Measurements from ENCODE around the gene BRINP3. TPM values are rescaled to one million over a fixed set of nuclear protein-coding genes. Genes with fewer than 3 reads are reported as not detected.

Gene BRINP3
- total and polyA plus RNA-seq, 9 of the 15 experiments (the other 6 are each of a cell fraction or from before 2014, with no cell fraction given): 0.09 to 0.75 (median 0.19) TPM; not detected in 1

DNA sequence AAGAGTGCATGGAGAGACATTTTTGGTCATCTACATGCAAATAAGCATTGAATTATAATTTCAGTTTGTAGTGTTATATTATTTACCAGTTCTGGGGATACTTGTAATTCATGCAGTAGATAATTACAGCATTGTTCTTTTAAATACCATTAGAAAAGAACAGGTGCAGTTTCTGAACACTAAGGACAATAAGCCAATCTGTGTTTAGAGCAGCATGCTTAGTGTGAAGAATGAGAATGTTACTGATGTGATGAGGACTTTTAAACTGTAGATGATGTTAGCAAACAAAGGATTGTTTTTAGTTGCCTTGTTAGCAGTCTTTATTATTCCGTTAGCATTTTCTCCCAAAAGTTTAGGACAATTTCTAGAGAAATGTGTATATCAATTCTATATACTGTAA lies 348.3 kb downstream of the BRINP3 start (continued):
- TF ChIP-seq POLR3G (IDR thresholded peaks at IDR 0.05; ENCODE audit: extremely low read depth, insufficient read length, insufficient replicate concordance) (no peak), ZNF785 (CRISPR knock-in tag; IDR thresholded peaks at IDR 0.05) (no peak), HDAC3 (IDR thresholded peaks at IDR 0.05; ENCODE audit: borderline replicate concordance, partially characterized antibody) (no peak), POLR2B (IDR thresholded peaks at IDR 0.05; ENCODE audit: low read depth, partially characterized antibody) (no peak), SNRNP70 (optimal IDR thresholded peaks at IDR 0.05; ENCODE audit: low read depth, low read length) (no peak), SUPT5H (IDR thresholded peaks at IDR 0.05) (no peak), TEAD2 (tag; IDR thresholded peaks at IDR 0.05) (no peak), POLR2G (IDR thresholded peaks at IDR 0.05; ENCODE audit: low read depth, low read length) (no peak), TAF1 (IDR thresholded peaks at IDR 0.05; ENCODE audit: control insufficient read depth, extremely low read depth, insufficient read depth, low read length, severe bottlenecking) (no peak)
- TF ChIP-seq, protein P1, sequence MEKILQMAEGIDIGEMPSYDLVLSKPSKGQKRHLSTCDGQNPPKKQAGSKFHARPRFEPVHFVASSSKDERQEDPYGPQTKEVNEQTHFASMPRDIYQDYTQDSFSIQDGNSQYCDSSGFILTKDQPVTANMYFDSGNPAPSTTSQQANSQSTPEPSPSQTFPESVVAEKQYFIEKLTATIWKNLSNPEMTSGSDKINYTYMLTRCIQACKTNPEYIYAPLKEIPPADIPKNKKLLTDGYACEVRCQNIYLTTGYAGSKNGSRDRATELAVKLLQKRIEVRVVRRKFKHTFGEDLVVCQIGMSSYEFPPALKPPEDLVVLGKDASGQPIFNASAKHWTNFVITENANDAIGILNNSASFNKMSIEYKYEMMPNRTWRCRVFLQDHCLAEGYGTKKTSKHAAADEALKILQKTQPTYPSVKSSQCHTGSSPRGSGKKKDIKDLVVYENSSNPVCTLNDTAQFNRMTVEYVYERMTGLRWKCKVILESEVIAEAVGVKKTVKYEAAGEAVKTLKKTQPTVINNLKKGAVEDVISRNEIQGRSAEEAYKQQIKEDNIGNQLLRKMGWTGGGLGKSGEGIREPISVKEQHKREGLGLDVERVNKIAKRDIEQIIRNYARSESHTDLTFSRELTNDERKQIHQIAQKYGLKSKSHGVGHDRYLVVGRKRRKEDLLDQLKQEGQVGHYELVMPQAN (IDR thresholded peaks at IDR 0.05; ENCODE audit: borderline replicate concordance): no peak

DNA sequence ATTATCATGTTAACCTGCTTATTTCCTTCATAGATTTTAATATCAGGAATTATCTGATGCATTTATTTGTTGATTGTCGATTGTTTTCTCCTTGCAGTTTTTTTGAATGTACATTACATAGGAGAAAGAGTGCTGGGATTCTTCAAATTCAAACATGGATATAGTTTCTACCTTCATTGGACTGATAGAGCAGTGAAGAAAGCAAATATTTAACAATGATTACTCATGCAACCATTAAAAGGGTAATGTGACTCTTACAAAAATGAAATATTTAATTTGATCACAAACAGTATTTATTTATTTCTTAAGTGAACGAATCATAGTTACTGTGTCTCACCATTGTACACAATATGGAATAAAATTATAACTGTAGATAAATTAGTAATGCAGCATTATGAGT lies 350.9 kb downstream of the BRINP3 start:
- Histone ChIP-seq H3K9me1 (ENCODE audit: control insufficient read depth, insufficient read depth, low read length) (no peaks in the 10 kb centered on the region), H3K9ac (ENCODE audit: insufficient read depth in 1 of 2, low read depth in 2 of 2, low read length in 2 of 2) (no peak overlapping the region), H2AFZ (ENCODE audit: low read depth, low read length) (no peak overlapping the region), H3K4me1 (replicated peaks in 1 of 2; ENCODE audit: control insufficient read depth in 2 of 2, insufficient read depth in 2 of 2, low read length in 2 of 2) (no peaks in the 10 kb centered on the region), H3K27ac (ENCODE audit: extremely low read depth, low read depth, low read length) (no peak overlapping the region), H3K4me2 (ENCODE audit: insufficient read depth, low read length) (no peak overlapping the region), H3K9me3 (replicated peaks; ENCODE audit: control insufficient read depth, insufficient read depth, low read depth, low read length) (no peaks in the 10 kb centered on the region), H4K20me1 (replicated peaks; ENCODE audit: control insufficient read depth, insufficient read depth, low read length) (no peaks in the 10 kb centered on the region), H3K79me2 (ENCODE audit: control insufficient read depth, insufficient read depth, low read length) (no peaks in the 10 kb centered on the region), H3K36me3 (ENCODE audit: control insufficient read depth, insufficient read depth, low read length) (no peaks in the 10 kb centered on the region), H3K27me3 (ENCODE audit: control insufficient read depth in 2 of 2, insufficient read depth in 2 of 2, low read length in 2 of 2) (no peaks in the 10 kb centered on the region), H3K4me3 (no peak overlapping the region)
- no TSS peak for BruUV-seq (replicated peaks)
- no peak for ATAC-seq
- intact Hi-C loops (cut with micrococcal nuclease): no loop called here
- DNase-seq (ENCODE audit: extremely low read depth in 1 of 4, low spot score in 3 of 4): no peak
- no peak for FAIRE-seq
- in situ Hi-C loops (cut with MboI): no loop called here
- CTCF ChIA-PET (ENCODE audit: low intra/inter-chr PET ratio): no interaction called here
- POLR2A ChIA-PET: no interaction called here
- 0% methylated on average over 2 of the region's 2 CpGs for WGBS (ENCODE audit: insufficient coverage, low coverage, missing lambda C conversion rate)
- TF ChIP-seq TGIF2 (CRISPR knock-in tag; IDR thresholded peaks at IDR 0.05) (no peak), HDAC6 (IDR thresholded peaks at IDR 0.05; ENCODE audit: low read depth, low read length) (no peak), BRF1 (IDR thresholded peaks at IDR 0.05; ENCODE audit: borderline replicate concordance, extremely low read depth, insufficient read length) (no peak), SMAD2 (IDR thresholded peaks at IDR 0.05; ENCODE audit: low read depth, low read length) (no peak), ZNF133 (CRISPR knock-in tag; IDR thresholded peaks at IDR 0.05) (no peak), YBX1 (IDR thresholded peaks at IDR 0.05) (no peak), ZNF324 (CRISPR knock-in tag; IDR thresholded peaks at IDR 0.05) (no peak), NR3C1 (CRISPR knock-in tag; IDR thresholded peaks at IDR 0.05) (no peak)
- TF ChIP-seq, protein P2, sequence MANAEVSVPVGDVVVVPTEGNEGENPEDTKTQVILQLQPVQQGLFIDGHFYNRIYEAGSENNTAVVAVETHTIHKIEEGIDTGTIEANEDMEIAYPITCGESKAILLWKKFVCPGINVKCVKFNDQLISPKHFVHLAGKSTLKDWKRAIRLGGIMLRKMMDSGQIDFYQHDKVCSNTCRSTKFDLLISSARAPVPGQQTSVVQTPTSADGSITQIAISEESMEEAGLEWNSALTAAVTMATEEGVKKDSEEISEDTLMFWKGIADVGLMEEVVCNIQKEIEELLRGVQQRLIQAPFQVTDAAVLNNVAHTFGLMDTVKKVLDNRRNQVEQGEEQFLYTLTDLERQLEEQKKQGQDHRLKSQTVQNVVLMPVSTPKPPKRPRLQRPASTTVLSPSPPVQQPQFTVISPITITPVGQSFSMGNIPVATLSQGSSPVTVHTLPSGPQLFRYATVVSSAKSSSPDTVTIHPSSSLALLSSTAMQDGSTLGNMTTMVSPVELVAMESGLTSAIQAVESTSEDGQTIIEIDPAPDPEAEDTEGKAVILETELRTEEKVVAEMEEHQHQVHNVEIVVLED (CRISPR knock-in tag; IDR thresholded peaks at IDR 0.05): no peak
- TF ChIP-seq, protein P3, sequence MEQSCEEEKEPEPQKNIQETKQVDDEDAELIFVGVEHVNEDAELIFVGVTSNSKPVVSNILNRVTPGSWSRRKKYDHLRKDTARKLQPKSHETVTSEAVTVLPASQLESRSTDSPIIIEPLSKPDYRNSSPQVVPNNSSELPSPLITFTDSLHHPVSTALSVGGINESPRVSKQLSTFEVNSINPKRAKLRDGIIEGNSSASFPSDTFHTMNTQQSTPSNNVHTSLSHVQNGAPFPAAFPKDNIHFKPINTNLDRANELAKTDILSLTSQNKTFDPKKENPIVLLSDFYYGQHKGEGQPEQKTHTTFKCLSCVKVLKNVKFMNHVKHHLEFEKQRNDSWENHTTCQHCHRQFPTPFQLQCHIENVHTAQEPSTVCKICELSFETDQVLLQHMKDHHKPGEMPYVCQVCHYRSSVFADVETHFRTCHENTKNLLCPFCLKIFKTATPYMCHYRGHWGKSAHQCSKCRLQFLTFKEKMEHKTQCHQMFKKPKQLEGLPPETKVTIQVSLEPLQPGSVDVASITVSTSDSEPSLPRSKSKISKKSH (CRISPR knock-in tag; IDR thresholded peaks at IDR 0.05): no peak
